Measurements from ENCODE around the gene MEIS2. TPM values are rescaled to one million over a fixed set of nuclear protein-coding genes. Genes with fewer than 3 reads are reported as not detected.

Gene MEIS2
- total and polyA plus RNA-seq, 2 of the 13 experiments (the other 11 are each of a cell fraction or from before 2014, with no cell fraction given) = 10.7 to 12.4 TPM

DNA sequence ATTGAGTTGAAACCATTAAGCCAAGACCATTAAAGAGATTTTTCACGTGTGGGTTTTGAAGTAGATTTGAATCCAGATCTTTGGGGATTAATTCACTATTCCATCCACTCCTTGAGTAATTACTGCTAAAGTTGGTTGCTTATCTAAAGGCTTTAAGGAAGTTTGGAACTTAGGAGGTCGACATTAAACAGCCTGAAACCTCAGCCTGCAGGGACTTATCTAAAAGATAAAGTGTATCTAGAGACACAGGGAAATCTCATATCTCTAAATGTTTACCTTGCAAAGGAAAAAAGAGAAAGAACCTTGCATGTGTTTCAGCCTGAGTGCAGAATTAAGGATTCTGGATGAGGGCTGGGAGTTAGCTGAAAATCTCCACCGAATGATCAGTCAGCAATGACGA lies 158.6 kb downstream of the MEIS2 start (continued):
- TF ChIP-seq ASH2L (IDR thresholded peaks at IDR 0.05; ENCODE audit: insufficient read length, low read depth, low read length) = no peak
- no peak for TF ChIP-seq ZNF670 (CRISPR knock-in tag; IDR thresholded peaks at IDR 0.05; ENCODE audit: borderline replicate concordance)
- TF ChIP-seq ZNF160 (CRISPR knock-in tag; IDR thresholded peaks at IDR 0.05) = no peak
- no peak for TF ChIP-seq RXRA (CRISPR knock-in tag; IDR thresholded peaks at IDR 0.05)
- TF ChIP-seq, protein P1, sequence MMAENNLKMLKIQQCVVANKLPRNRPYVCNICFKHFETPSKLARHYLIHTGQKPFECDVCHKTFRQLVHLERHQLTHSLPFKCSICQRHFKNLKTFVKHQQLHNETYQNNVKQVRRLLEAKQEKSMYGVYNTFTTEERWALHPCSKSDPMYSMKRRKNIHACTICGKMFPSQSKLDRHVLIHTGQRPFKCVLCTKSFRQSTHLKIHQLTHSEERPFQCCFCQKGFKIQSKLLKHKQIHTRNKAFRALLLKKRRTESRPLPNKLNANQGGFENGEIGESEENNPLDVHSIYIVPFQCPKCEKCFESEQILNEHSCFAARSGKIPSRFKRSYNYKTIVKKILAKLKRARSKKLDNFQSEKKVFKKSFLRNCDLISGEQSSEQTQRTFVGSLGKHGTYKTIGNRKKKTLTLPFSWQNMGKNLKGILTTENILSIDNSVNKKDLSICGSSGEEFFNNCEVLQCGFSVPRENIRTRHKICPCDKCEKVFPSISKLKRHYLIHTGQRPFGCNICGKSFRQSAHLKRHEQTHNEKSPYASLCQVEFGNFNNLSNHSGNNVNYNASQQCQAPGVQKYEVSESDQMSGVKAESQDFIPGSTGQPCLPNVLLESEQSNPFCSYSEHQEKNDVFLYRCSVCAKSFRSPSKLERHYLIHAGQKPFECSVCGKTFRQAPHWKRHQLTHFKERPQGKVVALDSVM (CRISPR knock-in tag; IDR thresholded peaks at IDR 0.05) = no peak
- TF ChIP-seq NR2C2 (CRISPR knock-in tag; IDR thresholded peaks at IDR 0.05; ENCODE audit: borderline replicate concordance) = no peak
- TF ChIP-seq MIER3 (CRISPR knock-in tag; IDR thresholded peaks at IDR 0.05; ENCODE audit: borderline replicate concordance) = no peak
- TF ChIP-seq EP300 (IDR thresholded peaks at IDR 0.05; ENCODE audit: low read depth in 2 of 2, low read length in 2 of 2) = no peak
- TF ChIP-seq EP300 (CRISPR knock-in tag; IDR thresholded peaks at IDR 0.05; ENCODE audit: borderline replicate concordance) = no peak
- TF ChIP-seq SCMH1 (CRISPR knock-in tag; IDR thresholded peaks at IDR 0.05; ENCODE audit: borderline replicate concordance) = no peak
- no peak for TF ChIP-seq ZNF83 (CRISPR knock-in tag; IDR thresholded peaks at IDR 0.05; ENCODE audit: borderline replicate concordance)
- TF ChIP-seq TARDBP (CRISPR knock-in tag; IDR thresholded peaks at IDR 0.05) = no peak
- no peak for TF ChIP-seq ZNF232 (CRISPR knock-in tag; IDR thresholded peaks at IDR 0.05; ENCODE audit: borderline replicate concordance)

All from HepG2 (cell line).